Type B pancreatic cell (in vitro differentiated cells): ENCODE data around the gene JDP2. TPM values are rescaled to one million over a fixed set of nuclear protein-coding genes. Genes with fewer than 3 reads are reported as not detected.

Source experiments
- DNase-seq: peaks from one replicate; pipeline ENCODE4 v3.0.0; 2021; ENCODE audit warnings: mixed read lengths; ENCODE audit not compliant: unreplicated experiment; ENCODE audit errors: extremely low spot score
- H3K27ac Mint-ChIP-seq: 2 replicates; pipeline ENCODE4 v1.8.0; 2021; ENCODE audit warnings: mild to moderate bottlenecking, mixed read lengths
- H3K27me3 Mint-ChIP-seq: 2 replicates; pipeline ENCODE4 v1.8.0; 2021; ENCODE audit warnings: mixed read lengths
- H3K36me3 Mint-ChIP-seq: 2 replicates; pipeline ENCODE4 v1.8.0; 2021; ENCODE audit warnings: mixed read lengths
- H3K4me1 Mint-ChIP-seq: one replicate; pipeline ENCODE4 v1.8.0; 2021; ENCODE audit warnings: mixed read lengths; ENCODE audit not compliant: unreplicated experiment
- H3K4me3 Mint-ChIP-seq: 2 replicates; pipeline ENCODE4 v1.8.0; 2021; ENCODE audit warnings: mild to moderate bottlenecking, mixed read lengths
- H3K9me3 Mint-ChIP-seq: 2 replicates; pipeline ENCODE4 v1.8.0; 2021; ENCODE audit warnings: mixed read lengths
- total RNA-seq: library from RNA; stranded (reverse); gene quantifications from 2 replicates; pipeline ENCODE4 v1.2.1, GENCODE V29; 2021; ENCODE audit warnings: low replicate concordance
- TF ChIP-seq, protein P1 (sequence below): fragments of 200-600 bp; sonication (generic); conservative IDR thresholded peaks from 2 replicates; pipeline ENCODE4 v1.5.0; 2021; ENCODE audit warnings: antibody characterized with exemption, mild to moderate bottlenecking

Gene JDP2
- total RNA-seq, 1 donor from 2014 or later = 31.3 TPM

GRCh38 chr14:75495399-75495798, 67.6 kb downstream of the JDP2 start:
- Mint-ChIP-seq H3K27me3 (no peaks in the 10 kb centered on the region), H3K4me1 (peaks cover 6% of the 10 kb centered on the region), H3K4me3 (no peak overlapping the region), H3K36me3 (no peaks in the 10 kb centered on the region), H3K27ac (no peak overlapping the region), H3K9me3 (peaks cover 4% of the 10 kb centered on the region)
- DNase-seq = no peak
- TF ChIP-seq, protein P1, sequence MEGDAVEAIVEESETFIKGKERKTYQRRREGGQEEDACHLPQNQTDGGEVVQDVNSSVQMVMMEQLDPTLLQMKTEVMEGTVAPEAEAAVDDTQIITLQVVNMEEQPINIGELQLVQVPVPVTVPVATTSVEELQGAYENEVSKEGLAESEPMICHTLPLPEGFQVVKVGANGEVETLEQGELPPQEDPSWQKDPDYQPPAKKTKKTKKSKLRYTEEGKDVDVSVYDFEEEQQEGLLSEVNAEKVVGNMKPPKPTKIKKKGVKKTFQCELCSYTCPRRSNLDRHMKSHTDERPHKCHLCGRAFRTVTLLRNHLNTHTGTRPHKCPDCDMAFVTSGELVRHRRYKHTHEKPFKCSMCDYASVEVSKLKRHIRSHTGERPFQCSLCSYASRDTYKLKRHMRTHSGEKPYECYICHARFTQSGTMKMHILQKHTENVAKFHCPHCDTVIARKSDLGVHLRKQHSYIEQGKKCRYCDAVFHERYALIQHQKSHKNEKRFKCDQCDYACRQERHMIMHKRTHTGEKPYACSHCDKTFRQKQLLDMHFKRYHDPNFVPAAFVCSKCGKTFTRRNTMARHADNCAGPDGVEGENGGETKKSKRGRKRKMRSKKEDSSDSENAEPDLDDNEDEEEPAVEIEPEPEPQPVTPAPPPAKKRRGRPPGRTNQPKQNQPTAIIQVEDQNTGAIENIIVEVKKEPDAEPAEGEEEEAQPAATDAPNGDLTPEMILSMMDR = no peak

DNA sequence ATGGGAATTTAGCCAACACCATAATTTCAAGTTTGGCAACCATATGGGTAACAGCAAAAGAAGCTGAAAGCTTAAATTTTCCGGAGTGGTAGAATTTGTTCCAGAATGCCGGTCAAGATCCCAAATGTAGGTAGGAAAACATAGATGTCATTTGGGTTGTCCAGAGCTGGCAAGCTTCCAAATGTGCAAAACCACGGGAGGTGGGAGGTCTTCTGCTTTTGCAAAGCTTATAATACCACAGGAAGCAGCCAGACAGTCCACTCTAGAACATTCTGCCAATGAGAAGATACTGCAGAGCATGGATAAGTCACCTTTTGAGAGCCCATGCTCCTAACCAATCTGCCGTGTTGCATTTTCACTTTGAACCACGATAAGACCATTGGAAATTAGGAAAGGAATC, 68.1 kb downstream of the JDP2 start:
- Mint-ChIP-seq H3K4me1 (peaks cover 6% of the 10 kb centered on the region), H3K9me3 (peaks cover 4% of the 10 kb centered on the region), H3K36me3 (no peaks in the 10 kb centered on the region), H3K27ac (no peak overlapping the region), H3K27me3 (no peaks in the 10 kb centered on the region), H3K4me3 (no peak overlapping the region)
- DNase-seq = no peak
- TF ChIP-seq, protein P1 = no peak

DNA sequence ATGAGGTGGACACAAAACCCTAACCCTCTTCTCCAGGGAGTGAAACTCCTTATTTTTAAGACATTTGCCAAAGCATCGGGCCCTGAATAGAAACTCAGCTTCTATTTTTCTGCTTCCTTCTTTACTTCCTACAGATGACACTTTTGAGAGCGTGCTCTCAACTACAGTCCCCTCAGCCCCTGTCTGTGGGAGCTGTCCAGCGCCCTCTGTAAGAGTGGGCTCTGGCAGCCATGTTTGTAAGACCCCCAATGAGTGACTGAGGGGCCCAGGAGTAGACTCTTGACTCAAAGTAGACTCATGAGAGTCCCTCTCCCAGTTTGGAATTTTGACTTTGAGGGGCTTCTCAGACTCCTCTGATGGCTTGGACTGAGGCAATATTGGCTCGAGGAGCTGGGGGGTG, 68.9 kb downstream of the JDP2 start:
- Mint-ChIP-seq H3K27ac (no peak overlapping the region), H3K27me3 (no peaks in the 10 kb centered on the region), H3K9me3 (peaks cover 4% of the 10 kb centered on the region), H3K4me3 (no peak overlapping the region), H3K36me3 (no peaks in the 10 kb centered on the region), H3K4me1 (peaks cover 6% of the 10 kb centered on the region)
- DNase-seq = no peak
- TF ChIP-seq, protein P1 = no peak

DNA sequence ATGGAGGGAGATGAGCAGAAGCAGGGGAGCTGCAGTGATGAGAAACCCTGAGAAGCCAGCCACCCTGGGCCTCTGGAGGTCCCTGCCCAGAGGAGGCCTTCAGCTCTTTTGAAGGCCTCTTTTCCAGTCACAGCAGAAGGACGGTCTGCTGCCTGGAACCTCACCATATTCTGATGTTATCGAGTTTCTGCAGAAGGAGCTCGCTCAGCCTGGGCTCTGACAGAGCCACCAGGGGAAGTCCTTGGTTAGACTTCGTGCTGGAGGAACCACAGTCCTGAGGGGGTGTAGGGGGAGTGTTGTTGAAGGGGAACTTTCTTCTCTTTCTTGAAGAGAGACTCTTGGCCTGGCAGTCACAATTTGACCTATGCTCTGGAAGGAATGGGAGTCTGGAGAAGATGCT, 69.4 kb downstream of the JDP2 start:
- no peak for DNase-seq
- TF ChIP-seq, protein P1 = no peak
- Mint-ChIP-seq H3K9me3 (peaks cover 4% of the 10 kb centered on the region), H3K36me3 (no peaks in the 10 kb centered on the region), H3K4me3 (no peak overlapping the region), H3K27me3 (no peaks in the 10 kb centered on the region), H3K4me1 (peaks cover 6% of the 10 kb centered on the region), H3K27ac (no peak overlapping the region)

DNA sequence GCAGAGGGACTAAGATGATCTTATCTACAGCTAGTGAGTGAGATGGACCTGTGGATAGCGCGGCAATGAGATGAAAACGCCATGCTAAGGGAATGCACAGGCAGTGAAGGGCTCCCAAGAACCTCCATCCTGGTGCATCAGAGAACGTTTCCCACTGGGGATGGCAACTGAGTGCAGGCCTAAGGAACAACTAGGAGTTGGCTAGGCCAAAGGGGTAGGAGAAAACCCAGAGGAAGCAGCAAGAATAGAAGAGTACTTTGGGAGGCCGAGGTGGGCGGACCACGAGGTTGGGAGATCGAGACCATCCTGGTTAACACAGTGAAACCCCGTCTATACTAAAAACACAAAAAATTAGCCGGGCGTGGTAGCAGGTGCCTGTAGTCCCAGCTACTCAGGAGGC, 69.9 kb downstream of the JDP2 start:
- Mint-ChIP-seq H3K4me1 (peaks cover 6% of the 10 kb centered on the region), H3K27ac (no peak overlapping the region), H3K27me3 (no peaks in the 10 kb centered on the region), H3K4me3 (no peak overlapping the region), H3K9me3 (peaks cover 4% of the 10 kb centered on the region), H3K36me3 (no peaks in the 10 kb centered on the region)
- TF ChIP-seq, protein P1 = no peak
- no peak for DNase-seq
